Activated B cell treated with CpG ODN at 0.5 μM for 24 hours (primary cell): ENCODE results near the gene OAT. TPM values are rescaled to one million over a fixed set of nuclear protein-coding genes. Genes with fewer than 3 reads are reported as not detected.

Source experiments
- ATAC-seq: fragments of 200-7000 bp; cut with Tn5 transposase; one replicate; pipeline ENCODE4 v1.10.0; 2021; ENCODE audit warnings: low read depth, mild to moderate bottlenecking, moderate library complexity
- CTCF ChIA-PET: fragments of 350-600 bp; sonication (Branson Sonifier 250); formaldehyde crosslinking; loops from one replicate; lab custom pipeline; 2021; ENCODE audit warnings: antibody characterized with exemption; lab: Charles Lee
- POLR2A ChIA-PET: fragments of 350-600 bp; sonication (Branson Sonifier 250); formaldehyde crosslinking; loops from one replicate; lab custom pipeline; 2021; ENCODE audit warnings: antibody characterized with exemption; lab: Charles Lee
- DNase-seq: peaks from one replicate; pipeline ENCODE4 v3.0.0; 2022
- H3K27ac Mint-ChIP-seq: one replicate; pipeline ENCODE4 v1.8.0; 2020; ENCODE audit warnings: mixed read lengths
- H3K27me3 Mint-ChIP-seq: one replicate; pipeline ENCODE4 v1.8.0; 2021; ENCODE audit warnings: mixed read lengths
- H3K36me3 Mint-ChIP-seq: one replicate; pipeline ENCODE4 v1.8.0; 2021; ENCODE audit warnings: low read depth, mixed read lengths
- H3K4me1 Mint-ChIP-seq: one replicate; pipeline ENCODE4 v1.8.0; 2021; ENCODE audit warnings: mixed read lengths
- H3K4me3 Mint-ChIP-seq: one replicate; pipeline ENCODE4 v1.8.0; 2020; ENCODE audit warnings: mild to moderate bottlenecking, mixed read lengths
- H3K9me3 Mint-ChIP-seq: one replicate; pipeline ENCODE4 v1.8.0; 2020; ENCODE audit warnings: mixed read lengths
- CTCF ChIP-seq: fragments of 200-600 bp; IDR thresholded peaks from one replicate; pipeline ENCODE4 v1.8.0; 2022; ENCODE audit warnings: antibody characterized with exemption, mild to moderate bottlenecking
- intact Hi-C: fragments of 100-400 bp; cut with micrococcal nuclease; formaldehyde crosslinking; loops from one replicate; pipeline ENCODE4 v1.15.1; 2024
- total RNA-seq: library from RNA; stranded (reverse); gene quantifications from 2 replicates; pipeline ENCODE4 v1.2.3, GENCODE V29; 2022

The OAT gene
- total RNA-seq, 1 donor from 2014 or later = 20.1 TPM

GRCh38 chr10:124366825-124367224, 51.9 kb downstream of the OAT start:
- Mint-ChIP-seq H3K4me1 (peaks cover 7% of the 10 kb centered on the region), H3K9me3 (no peaks in the 10 kb centered on the region), H3K4me3 (no peak overlapping the region), H3K36me3 (no peaks in the 10 kb centered on the region), H3K27me3 (peaks cover 18% of the 10 kb centered on the region), H3K27ac (no peak overlapping the region)
- ChIA-PET CTCF (no interaction called here), POLR2A (no interaction called here)
- intact Hi-C loops = no loop called here
- DNase-seq (no peak), ATAC-seq (no peak)
- TF ChIP-seq CTCF = no peak

GRCh38 chr10:124366343-124366742, 52.4 kb downstream of the OAT start:
- Mint-ChIP-seq H3K36me3 (no peaks in the 10 kb centered on the region), H3K4me3 (no peak overlapping the region), H3K27ac (no peak overlapping the region), H3K9me3 (no peaks in the 10 kb centered on the region), H3K4me1 (peaks cover 7% of the 10 kb centered on the region), H3K27me3 (peaks cover 14% of the 10 kb centered on the region)
- no peak for TF ChIP-seq CTCF
- ATAC-seq = no peak
- DNase-seq = no peak
- CTCF ChIA-PET = no interaction called here
- POLR2A ChIA-PET = no interaction called here
- intact Hi-C loops = no loop called here

GRCh38 chr10:124364674-124365073, 54.0 kb downstream of the OAT start:
- Mint-ChIP-seq H3K4me1 (peaks cover 7% of the 10 kb centered on the region), H3K9me3 (no peaks in the 10 kb centered on the region), H3K27ac (no peak overlapping the region), H3K4me3 (no peak overlapping the region), H3K36me3 (no peaks in the 10 kb centered on the region), H3K27me3 (peaks cover 10% of the 10 kb centered on the region)
- no peak for TF ChIP-seq CTCF
- POLR2A ChIA-PET = no interaction called here
- intact Hi-C loops = no loop called here
- no peak for ATAC-seq
- DNase-seq = no peak
- CTCF ChIA-PET = no interaction called here

GRCh38 chr10:124362568-124362967, 56.2 kb downstream of the OAT start:
- TF ChIP-seq CTCF = no peak
- ATAC-seq (no peak), DNase-seq (no peak)
- intact Hi-C loops = no loop called here
- POLR2A ChIA-PET = no interaction called here
- CTCF ChIA-PET = no interaction called here
- H3K4me1 Mint-ChIP-seq = peaks cover 5% of the 10 kb centered on the region
- H3K36me3 Mint-ChIP-seq = no peaks in the 10 kb centered on the region
- peaks cover 6% of the 10 kb centered on the region for H3K9me3 Mint-ChIP-seq
- no peak overlapping the region for H3K4me3 Mint-ChIP-seq
- no peak overlapping the region for H3K27ac Mint-ChIP-seq
- H3K27me3 Mint-ChIP-seq = peaks cover 9% of the 10 kb centered on the region

- no peak overlapping the region for H3K4me3 Mint-ChIP-seq
- peaks cover 7% of the 10 kb centered on the region for H3K27me3 Mint-ChIP-seq
- ChIA-PET CTCF (interaction anchor here (0.7 kb wide), 1 partner anchor 365 kb away, joined by 3 read pairs; no protein-coding TSS in a partner anchor), POLR2A (no interaction called here)
- H3K9me3 Mint-ChIP-seq = peaks cover 6% of the 10 kb centered on the region
- H3K4me1 Mint-ChIP-seq = peaks cover 6% of the 10 kb centered on the region
- TF ChIP-seq CTCF = no peak
- no peak overlapping the region for H3K27ac Mint-ChIP-seq
- ATAC-seq (no peak), DNase-seq (no peak)
- H3K36me3 Mint-ChIP-seq = peaks cover 2% of the 10 kb centered on the region
- intact Hi-C loops = no loop called here
These were observed 59.3 kb downstream of the OAT start for GRCh38 chr10:124359336-124359832.
